NCI-H1436 (cell line): ENCODE data around the gene C12orf42.

ENCODE experiments used
- DNase-seq: peaks from one replicate; lab custom pipeline; 2025; lab: John Stamatoyannopoulos, UW

C12orf42 gene

DNA sequence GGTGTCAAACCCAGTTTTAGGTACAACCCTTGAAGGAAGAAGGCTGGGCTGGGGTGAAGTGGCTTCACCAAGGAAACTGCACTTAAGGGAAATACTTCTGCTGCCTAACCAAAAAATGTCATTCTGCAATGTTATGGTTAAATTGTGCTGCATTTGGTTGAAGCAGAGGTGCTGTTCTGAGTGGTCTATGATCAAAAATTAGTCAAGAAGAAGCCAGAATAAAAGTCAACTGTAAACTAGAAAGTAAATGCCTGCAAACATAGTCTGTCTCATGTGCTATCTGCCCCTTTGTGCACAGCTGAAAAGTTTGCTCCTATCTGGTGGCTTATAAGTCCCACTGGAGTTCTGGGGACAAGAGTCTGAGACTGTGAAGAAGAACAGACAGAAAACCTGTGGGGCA is 158.8 kb downstream of the C12orf42 start:
- no peak for DNase-seq

DNA sequence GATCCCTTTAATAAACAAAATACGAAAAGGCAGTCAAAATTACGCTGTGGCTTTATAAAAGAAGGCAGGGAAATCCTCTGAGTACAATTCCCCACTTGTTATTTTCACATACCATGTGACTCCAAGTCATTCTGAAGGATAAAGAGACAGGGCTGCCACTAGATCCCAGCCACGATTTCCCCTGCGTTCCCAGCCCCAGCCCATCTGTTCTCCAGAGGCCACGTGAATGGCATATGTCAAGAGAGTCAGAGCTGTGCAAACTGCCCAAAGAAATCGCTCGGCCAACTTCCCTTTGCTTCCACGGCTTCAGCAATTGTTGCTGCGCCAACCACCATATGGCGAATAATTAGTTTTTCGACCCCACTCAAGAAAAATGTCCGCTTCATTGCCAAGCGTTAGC is 161.3 kb downstream of the C12orf42 start:
- no peak for DNase-seq

DNA sequence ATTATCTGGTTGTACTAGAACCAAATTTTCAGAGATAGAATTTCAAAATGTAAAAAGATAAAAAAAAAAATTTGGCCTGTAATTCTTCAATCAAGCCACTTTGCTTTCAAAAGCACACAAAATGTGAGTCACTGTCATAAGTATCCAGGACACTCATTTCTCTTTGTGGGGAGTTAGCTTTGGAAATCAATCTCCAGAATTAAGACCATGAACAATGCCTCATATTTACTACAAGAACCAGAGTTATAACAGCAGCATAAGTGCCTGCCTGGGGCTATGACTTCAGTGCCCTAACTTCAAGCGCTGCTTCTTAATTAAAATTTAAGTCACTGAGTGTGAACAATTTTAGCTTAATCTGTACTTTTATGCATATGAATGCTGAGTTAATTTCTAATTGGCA is 162.1 kb downstream of the C12orf42 start:
- DNase-seq, result peak; percentile 44

DNA sequence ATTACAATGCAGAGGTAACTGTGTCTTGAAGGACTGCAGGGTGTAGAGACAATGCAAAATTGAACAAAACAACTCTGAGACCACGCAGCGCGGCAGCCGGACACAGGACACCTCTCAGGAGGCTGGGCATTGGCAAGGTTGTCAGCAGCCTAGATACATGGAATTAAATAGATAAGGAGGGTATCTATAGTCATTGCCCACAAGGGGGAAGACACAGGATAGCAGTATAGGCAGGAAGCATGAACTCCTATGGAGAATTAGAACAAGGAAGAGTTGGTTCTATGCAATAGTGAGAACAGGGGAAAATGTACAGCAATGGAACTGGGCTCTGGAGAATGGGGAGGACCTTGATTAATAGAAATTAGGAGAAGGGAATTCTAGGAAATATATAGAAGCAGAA is 164.1 kb downstream of the C12orf42 start:
- no peak for DNase-seq

DNA sequence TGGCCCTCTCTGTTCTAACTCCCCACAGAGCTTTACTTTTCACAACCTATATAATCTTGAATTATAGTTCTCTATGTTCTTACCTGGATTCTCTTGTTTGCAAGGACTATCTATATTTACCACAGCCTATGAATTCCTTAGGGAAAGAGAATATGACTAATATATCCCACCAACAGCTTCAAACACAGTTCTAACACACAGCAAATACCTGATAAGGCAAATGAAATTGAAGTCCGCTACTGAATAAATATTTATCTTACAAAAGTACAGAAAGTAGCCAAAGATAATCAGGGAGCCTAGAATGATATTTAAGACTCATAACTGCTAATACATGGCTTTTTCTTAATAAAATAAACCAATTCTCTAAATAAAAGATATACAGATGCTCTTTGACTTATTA is 165.1 kb downstream of the C12orf42 start:
- DNase-seq, result no peak

DNA sequence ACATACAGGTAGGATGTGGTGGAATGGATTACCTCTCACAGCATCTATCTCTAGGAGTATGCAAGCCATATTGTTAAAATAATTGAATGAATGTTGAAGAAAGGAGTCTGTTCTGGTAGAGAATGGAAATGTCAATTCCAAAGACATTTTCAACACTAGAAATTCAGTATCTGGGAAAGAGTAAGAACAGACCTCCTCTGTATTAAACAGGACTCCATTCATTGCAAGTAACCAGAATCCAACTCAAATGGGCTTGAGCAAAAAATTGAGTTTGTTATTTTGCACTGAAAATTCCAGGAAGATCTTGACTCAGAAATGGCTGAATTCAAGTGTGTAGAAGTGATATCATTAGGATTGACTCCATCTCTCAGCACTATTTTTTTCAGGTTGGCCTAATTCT is 168.1 kb downstream of the C12orf42 start:
- DNase-seq, result no peak

DNA sequence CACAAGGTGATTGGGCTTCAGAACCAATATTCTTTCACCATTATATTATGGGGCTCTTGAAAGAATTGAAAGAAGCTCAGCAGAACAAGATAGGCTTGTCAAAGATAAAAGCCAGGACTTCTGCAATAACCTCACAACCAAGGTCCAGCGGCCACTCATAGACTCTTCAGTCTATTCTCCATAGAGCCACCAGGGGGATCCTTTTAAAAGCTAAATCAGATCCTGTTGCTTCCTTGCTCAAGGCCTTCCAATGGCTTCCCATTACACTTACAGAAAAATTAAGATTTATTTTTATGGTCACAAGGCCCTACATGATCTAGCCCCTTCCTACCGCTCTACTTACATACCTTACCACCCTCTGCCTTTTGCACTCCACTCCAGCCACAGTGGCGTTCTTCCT is 169.6 kb downstream of the C12orf42 start:
- no peak for DNase-seq

DNA sequence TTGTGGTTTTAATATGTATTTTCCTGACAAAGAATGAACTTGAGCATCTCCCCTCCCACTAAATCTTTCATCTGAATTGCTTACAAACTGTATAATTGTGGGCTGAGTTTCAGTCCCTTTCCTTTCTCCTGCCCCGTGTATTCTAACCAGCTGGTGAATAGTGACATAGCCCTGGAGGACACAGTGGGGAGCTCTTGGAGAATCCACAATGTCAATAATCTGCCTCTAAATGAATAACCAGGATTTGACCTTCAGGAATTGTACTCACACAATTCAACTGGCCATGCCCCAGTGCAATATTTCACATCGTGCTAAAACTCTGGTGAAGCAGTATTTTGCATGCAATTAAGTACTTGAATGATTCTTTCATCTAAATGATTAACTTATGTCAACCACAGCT is 177.2 kb downstream of the C12orf42 start:
- peak; percentile 32 for DNase-seq

DNA sequence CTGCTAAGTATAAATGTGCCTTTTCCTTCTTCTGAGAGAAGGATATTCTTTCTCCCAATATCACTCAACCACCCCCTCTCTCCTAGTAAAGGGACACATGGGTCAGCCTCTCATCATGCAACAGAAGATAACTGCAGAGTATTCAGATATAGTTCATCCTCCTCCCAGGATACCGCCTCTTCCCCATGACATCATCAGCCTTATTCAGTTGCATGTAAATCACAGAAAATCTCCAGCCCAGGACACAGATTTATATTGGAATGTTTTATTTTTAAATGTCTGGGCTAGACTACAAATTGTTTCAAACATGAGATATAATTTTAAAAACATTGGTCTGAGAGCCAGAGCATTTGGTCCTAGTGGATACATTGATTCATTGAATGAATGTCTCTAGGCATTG is 178.5 kb downstream of the C12orf42 start:
- no peak for DNase-seq

DNA sequence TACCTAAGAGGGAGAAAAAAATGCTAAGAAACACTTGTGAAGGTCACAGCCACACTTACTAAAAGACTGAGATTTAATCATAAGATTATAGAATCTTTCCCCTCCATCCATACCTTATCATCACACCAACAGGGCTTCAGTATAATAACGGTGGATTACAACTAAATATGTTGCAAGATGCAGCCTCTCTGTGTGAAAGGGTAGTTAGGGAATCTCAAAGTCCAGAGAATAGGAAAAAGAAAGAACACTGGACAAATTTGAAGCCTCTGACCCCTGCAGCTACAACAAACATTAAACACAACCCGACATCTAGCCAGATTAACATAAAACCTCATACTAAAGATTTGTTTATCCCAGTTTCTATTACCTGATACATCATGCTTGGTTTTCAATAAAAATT is 181.0 kb downstream of the C12orf42 start:
- DNase-seq, result no peak

DNA sequence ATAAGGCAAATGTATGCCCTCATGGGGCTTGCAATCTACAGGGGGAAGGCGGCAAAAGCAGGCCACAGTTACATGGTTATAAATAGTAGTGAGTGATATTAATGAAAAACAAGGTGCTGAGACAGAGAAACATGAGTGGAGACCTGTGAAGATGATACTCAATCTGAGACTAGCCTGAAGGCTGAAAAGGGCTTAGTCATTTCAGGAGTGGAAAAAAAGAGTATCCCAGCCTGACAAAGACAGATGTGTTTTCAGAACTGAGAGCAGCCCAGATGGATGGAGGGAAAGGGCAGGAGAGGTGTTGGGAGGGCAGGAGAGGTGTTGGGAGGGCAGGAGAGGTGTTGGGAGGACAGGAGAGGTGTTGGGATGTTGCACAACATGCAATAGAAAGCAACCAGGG is 181.9 kb downstream of the C12orf42 start:
- DNase-seq, result no peak

DNA sequence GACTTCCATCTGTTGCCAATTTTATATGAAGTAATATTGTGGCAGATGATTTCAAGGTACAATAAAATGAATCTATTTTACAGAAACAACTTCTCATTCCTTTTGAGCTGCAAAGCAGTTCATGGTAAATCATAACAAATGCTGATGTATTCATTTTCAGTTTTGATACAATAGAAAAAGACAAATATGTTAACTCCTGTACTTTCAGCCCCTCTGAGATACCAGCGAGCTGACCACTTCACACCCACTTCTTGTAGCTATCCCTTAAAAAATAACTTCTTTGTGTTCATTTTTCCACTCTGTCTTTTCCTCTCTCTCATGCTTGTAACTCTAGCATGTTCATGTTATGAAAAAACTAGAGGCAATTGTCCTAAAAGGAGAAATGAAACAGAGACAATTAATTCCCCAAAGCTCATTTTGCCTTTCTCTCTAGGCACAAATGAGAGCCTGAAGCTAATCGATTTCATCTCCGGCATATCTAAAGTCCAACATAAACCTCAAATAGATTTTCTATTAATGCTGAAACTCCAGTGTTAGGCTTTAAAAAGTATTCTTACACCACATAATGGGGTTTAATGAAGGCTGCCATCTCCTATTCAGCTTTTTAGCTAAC is 182.9 kb downstream of the C12orf42 start:
- no peak for DNase-seq

DNA sequence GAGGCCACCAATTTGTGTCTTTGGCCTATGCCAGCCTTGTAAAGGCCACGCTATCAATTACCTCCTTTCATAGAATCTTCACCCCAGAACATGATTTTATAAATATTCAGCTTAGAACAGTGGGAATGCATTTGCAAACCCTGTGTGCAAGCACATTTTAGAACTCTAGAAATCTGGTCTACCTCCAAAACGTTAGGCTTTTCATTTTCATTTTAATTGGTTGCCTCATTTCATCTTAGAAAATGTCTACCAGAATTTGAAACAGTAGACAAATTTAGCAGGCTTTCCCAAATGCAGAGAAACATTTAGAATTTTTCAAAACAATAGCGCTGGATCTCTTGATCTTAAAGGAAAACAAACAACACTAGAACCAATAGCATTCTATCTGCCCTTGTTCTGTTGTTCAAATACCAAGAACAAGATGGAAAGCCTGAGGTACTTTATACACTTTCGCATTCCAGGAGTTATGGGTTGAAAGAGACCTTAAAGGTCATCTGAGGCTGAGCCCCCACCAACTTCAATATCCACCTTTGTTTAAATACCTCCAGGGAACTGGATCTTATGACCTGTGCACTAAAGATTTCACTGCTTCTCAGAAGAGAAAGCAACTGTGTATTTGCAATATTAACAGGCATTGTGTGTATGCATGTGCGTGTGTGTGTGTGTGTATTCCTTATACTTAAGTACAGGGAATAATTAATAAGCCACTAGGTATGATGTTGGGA is 185.1 kb downstream of the C12orf42 start:
- no peak for DNase-seq

DNA sequence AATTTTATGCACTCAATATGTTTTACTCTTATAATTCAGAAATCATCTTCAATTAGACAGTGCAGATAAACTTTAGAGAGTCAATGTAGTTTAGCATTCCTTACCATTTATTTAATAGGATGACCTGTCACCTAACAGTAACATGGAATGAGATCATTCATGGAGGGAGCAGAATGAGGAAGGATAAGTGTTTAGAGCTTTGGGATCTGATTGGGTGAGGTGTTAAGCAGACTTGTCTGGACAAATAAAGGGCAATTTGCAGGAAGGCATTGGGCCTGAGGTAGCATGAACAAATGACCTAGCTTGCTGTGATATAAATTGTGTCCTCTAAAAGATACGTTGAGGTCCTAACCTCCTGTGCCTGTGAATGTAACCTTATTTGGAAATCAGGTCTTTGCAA is 187.4 kb downstream of the C12orf42 start:
- no peak for DNase-seq

DNA sequence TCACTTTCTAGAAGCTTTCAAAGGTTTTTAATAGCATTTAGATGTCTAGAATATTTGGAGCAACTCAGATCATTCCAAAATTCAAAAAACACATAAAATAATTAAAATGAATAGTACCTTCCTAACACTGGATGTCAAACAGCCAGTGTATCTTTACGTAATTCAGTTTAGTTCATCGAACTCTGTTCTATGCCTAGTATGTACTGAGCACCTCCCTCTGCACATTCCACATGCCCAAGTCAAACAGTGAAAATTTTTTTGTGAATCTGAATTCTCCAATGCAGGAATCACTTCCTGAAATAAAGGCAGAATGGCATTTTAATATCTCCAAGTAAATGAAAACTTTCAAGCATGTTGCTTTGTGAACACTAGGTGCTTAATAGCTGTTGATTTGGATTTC is 192.3 kb downstream of the C12orf42 start:
- DNase-seq, result no peak

DNA sequence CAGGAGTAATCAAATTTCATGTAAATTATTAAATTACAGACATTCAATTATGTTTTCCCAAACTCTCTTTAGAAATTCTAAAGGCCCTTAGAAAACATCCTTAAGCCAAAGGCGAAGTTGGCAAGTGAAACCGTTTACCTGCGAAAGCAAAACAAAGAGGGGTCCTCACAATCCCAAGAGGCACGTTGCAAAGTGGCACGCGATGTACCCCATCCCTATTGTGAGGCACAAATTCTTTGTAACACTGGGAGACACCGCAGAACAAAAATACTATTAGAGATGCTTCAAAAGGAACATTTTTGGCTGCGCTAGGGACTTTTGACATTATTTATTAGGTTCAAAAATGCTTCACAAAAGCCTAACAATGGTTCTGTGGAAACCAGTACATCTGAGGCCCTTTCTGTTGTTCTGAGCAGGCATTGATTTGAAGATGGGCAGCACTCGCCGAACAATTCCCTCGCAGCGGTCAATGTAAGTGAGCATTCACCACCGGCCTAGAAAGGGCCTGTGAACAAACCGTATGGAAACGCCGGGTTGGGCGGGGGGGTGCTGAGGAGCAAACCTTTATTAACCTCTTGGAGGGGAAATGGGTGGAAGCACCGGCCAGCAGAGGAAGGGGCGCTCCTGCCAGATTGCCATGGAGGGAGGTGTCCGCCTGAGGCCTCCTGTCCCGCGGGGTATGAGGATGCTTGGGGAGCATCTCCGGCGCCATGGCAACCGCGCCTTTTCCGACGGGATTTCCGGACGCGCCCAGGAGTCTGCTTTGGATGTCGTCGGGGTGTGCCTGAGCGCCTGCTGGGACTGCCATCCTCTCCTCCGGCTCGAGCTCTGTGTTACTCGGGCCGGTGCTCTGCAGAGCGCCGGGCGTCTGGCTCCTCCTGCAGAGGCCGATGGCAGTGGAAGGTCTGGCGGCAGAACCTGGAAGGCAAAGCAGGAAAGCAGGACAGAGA is 193.9 kb downstream of the C12orf42 start:
- peak; percentile 58 for DNase-seq

DNA sequence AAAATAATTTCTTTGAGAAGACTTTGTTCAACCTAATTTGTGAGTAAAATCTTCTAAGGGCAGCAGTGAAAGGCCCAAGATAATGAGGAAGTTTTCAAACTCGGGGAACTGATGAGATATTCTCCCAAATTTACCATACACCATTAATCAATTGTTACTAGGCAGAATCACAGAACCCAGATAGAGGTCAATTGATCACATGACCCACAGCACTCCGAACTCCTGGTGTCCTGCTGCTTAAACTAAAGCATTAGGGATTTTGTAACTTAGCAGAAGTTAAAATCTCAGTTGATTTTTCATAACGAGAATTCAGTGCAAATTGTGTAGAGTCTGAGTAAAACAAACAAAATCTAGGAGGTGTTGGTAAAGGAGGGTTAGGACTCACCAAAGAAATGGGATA is 207.8 kb downstream of the C12orf42 start:
- DNase-seq, result no peak

DNA sequence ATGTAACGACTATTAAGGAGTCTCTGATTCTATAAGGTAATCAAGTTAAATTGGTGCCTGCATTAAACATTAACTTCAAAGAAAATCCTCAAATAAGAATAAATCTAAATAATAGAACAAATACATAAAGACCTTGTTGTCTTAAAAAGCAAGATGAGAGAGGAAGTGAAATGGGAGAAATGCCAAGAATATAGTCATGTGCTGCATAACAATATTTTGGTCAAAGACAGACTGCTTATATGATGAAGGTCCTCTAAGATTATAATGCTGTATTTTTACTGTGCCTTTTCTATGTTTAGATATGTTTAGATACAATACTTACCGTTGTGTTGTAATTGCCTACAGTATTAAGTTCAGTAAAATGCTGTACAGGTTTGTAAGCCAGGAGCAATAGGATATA is 213.6 kb downstream of the C12orf42 start:
- no peak for DNase-seq

DNA sequence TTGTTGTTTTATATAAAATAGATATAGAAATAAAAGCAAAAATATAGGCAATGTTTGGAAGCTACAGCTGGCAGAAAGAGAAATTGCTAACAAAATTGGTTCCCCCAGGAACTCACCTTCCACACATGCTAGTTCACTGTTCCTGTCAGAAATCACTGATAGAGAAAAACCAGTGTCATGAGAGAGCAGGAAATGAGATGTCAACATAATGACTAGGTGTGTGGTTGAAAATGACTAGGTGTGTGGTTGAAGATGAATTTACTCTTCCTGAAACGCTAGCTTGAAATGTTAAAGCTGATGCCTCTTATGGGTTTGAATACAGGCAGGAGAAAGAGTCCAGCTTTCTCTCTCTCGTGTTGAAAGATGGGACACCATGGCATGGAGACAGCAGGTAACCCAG is 216.3 kb downstream of the C12orf42 start:
- DNase-seq, result peak; percentile 36

DNA sequence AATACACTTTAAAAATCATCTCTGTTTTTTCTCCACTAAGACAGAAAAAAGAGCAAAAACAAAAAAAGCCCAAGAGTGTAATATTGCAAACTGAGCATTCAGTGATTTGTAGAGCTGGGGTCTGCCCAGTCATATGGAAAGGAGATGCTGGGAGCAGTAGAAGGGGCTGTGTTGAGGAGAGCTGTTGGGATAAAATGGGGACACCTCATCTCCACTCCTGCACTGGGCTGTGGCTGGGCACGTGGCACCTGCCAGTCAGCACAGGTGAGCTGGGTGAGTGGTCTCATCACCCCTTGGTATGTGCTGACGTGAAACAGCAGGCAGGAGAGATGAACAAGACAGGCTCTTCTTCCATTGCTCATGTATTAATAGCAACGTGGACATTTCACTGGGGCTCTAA is 217.4 kb downstream of the C12orf42 start:
- no peak for DNase-seq

DNA sequence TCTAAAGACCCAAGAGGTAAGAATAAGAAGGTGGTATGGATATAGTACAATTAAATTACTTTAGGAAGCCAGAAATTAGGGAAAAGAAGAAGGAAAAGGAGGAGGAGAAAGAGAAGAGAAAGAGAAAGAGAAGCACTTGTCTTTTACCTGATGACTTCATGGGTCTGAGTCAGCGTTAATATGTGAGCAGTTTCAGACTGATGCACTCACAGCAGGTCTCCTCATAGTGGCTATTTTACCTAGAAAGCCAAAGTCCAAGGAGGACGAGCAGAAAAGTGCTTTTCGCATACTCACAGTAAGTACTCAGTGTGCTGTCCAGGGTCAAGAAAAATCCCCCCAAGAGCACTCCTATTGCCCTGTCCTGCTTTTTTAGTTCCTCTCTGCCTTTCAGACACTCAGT is 222.1 kb downstream of the C12orf42 start:
- no peak for DNase-seq

DNA sequence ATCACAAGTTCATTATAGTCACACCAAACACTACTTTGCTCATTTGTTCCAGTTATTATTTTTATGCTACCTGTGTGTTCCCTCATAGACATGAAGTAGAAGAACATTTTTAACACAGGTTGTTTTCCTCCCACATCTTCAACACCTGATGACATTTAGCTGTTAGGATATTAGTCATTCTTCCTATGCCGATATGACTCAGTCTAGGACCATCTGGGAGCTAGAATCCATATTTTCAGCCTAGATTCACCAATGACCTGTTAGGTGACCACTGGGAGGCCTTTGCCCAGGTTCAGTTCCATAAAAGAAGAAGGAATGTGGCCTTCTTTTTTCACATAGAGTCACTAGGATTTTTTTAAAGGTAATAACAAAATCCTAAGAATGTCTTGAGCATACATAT is 222.8 kb downstream of the C12orf42 start:
- no peak for DNase-seq

DNA sequence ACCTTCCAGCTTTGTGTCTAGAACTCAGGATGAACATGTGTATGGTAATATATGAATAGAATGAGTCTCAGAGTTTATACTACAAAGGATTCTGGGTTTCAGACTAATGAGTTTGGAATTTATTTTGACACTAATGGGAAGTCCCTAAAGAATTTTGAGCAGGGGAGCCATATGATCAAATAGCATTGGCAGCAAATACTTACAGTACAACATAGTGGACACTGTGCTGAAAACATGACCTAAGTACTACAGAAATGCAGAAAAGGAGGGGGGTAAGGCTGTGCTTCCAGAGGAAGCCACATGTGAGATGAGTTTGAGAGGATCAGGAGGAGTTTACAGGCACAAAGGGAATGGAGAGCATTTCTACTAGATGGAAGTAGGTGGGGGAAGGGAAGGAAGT is 225.8 kb downstream of the C12orf42 start:
- no peak for DNase-seq
